Measurements from ENCODE around the gene LYPD6. TPM values are rescaled to one million over a fixed set of nuclear protein-coding genes. Genes with fewer than 3 reads are reported as not detected.

The LYPD6 gene
- total and polyA plus RNA-seq, 2 donors (not counting 3 experiments of a cell fraction or from before 2014, with no cell fraction given): 3.0 to 4.0 TPM

DNA sequence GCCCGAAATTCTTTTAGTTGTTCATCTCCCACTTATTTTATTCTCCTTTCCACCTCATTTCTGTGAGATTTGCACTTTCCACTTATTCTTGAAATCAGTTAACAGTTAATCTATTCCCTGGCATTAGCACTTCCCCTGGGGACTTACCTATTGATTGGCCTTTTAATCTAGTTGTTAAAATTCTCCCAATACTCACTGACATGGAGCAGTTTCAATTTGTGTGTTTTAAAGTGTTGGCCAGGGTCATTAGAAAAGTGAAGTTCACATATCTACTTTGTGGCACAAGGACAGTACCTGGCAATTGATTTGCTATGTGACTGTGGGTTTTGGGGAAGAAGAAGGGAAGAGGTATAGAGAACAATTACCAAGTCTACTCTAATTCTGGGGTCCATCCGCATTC, 83.1 kb downstream of the LYPD6 start:
- DNase-seq (ENCODE audit: low read depth, low spot score) (no peak), FAIRE-seq (no peak)
- CTCF ChIA-PET: no interaction called here
- H3K79me2 ChIP-seq (ENCODE audit: control insufficient read depth, insufficient read depth, low read length): no peaks in the 10 kb centered on the region
- no peak overlapping the region for H3K4me3 ChIP-seq (replicated peaks in 1 of 3; ENCODE audit: insufficient read depth in 1 of 3, low read depth in 1 of 3, low read length in 3 of 3)
- H3K27me3 ChIP-seq (ENCODE audit: control insufficient read depth in 2 of 2, insufficient read depth in 2 of 2, low read length in 2 of 2): no peaks in the 10 kb centered on the region
- no peak overlapping the region for H2AFZ ChIP-seq (ENCODE audit: low read depth, low read length)
- POLR2A ChIA-PET: no interaction called here
- no peak for TF ChIP-seq MYC (IDR thresholded peaks at IDR 0.05; ENCODE audit: low read depth, low read length)
- TF ChIP-seq, protein P1, sequence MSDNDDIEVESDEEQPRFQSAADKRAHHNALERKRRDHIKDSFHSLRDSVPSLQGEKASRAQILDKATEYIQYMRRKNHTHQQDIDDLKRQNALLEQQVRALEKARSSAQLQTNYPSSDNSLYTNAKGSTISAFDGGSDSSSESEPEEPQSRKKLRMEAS (IDR thresholded peaks at IDR 0.05; ENCODE audit: insufficient read depth, insufficient read length): no peak
- TF ChIP-seq, protein P2, sequence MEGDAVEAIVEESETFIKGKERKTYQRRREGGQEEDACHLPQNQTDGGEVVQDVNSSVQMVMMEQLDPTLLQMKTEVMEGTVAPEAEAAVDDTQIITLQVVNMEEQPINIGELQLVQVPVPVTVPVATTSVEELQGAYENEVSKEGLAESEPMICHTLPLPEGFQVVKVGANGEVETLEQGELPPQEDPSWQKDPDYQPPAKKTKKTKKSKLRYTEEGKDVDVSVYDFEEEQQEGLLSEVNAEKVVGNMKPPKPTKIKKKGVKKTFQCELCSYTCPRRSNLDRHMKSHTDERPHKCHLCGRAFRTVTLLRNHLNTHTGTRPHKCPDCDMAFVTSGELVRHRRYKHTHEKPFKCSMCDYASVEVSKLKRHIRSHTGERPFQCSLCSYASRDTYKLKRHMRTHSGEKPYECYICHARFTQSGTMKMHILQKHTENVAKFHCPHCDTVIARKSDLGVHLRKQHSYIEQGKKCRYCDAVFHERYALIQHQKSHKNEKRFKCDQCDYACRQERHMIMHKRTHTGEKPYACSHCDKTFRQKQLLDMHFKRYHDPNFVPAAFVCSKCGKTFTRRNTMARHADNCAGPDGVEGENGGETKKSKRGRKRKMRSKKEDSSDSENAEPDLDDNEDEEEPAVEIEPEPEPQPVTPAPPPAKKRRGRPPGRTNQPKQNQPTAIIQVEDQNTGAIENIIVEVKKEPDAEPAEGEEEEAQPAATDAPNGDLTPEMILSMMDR (IDR thresholded peaks at IDR 0.05; ENCODE audit: extremely low read depth in 1 of 2, insufficient read depth in 1 of 2, low read depth in 1 of 2, low read length in 2 of 2): no peak
- TF ChIP-seq GATA2 (IDR thresholded peaks at IDR 0.05; ENCODE audit: insufficient read depth, insufficient read length, low read depth, low read length): no peak
- no peak for TF ChIP-seq JUN (IDR thresholded peaks at IDR 0.05; ENCODE audit: borderline replicate concordance, insufficient read depth, insufficient read length, low read depth)
- TF ChIP-seq POLR2AphosphoS5 (IDR thresholded peaks at IDR 0.05; ENCODE audit: insufficient read depth, low read depth, low read length): no peak
- no peak for TF ChIP-seq FOS (IDR thresholded peaks at IDR 0.05; ENCODE audit: borderline replicate concordance, insufficient read depth, low read length)
- TF ChIP-seq EZH2 (IDR thresholded peaks at IDR 0.05; ENCODE audit: borderline replicate concordance, low read depth, low read length, severe bottlenecking): no peak
- no peak overlapping the region for H3K4me2 ChIP-seq (ENCODE audit: insufficient read depth, low read length)
- BruUV-seq (replicated peaks): no TSS peak
- no peaks in the 10 kb centered on the region for H3K9me1 ChIP-seq (replicated peaks; ENCODE audit: control insufficient read depth, extremely low read depth, insufficient read depth, low read length)
- intact Hi-C loops (cut with micrococcal nuclease): no loop called here
- H3K9me3 ChIP-seq (replicated peaks; ENCODE audit: control insufficient read depth, insufficient read depth, low read length): no peaks in the 10 kb centered on the region
- H3K4me1 ChIP-seq (ENCODE audit: control insufficient read depth, extremely low read depth, insufficient read depth, low read length): peaks cover 3% of the 10 kb centered on the region
- no peaks in the 10 kb centered on the region for H3K36me3 ChIP-seq (ENCODE audit: control insufficient read depth in 2 of 2, extremely low read depth in 1 of 2, insufficient read depth in 2 of 2, low read length in 2 of 2)
- H4K20me1 ChIP-seq (replicated peaks; ENCODE audit: control insufficient read depth, extremely low read depth, insufficient read depth, low read length): no peaks in the 10 kb centered on the region
- H3K27ac ChIP-seq (ENCODE audit: insufficient read depth, low read depth, low read length): no peak overlapping the region
- dilution Hi-C loops (cut with MboI; ENCODE audit: extremely low pct_ligation_motif_present, low sequenced_read_pairs): no loop called here
- H3K9ac ChIP-seq (replicated peaks; ENCODE audit: extremely low read depth, insufficient read depth, low read length): no peak overlapping the region

Data from endothelial cell of umbilical vein (primary cell).